Measurements from ENCODE around the gene LUC7L.

GRCh38 chr16:180681-181564 is 48.3 kb downstream of the LUC7L start:
- TF ChIP-seq, protein P1, sequence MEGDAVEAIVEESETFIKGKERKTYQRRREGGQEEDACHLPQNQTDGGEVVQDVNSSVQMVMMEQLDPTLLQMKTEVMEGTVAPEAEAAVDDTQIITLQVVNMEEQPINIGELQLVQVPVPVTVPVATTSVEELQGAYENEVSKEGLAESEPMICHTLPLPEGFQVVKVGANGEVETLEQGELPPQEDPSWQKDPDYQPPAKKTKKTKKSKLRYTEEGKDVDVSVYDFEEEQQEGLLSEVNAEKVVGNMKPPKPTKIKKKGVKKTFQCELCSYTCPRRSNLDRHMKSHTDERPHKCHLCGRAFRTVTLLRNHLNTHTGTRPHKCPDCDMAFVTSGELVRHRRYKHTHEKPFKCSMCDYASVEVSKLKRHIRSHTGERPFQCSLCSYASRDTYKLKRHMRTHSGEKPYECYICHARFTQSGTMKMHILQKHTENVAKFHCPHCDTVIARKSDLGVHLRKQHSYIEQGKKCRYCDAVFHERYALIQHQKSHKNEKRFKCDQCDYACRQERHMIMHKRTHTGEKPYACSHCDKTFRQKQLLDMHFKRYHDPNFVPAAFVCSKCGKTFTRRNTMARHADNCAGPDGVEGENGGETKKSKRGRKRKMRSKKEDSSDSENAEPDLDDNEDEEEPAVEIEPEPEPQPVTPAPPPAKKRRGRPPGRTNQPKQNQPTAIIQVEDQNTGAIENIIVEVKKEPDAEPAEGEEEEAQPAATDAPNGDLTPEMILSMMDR (IDR thresholded peaks at IDR 0.05; ENCODE audit: insufficient read depth, low read depth, low read length): no peak
- no peak for TF ChIP-seq EZH2 (IDR thresholded peaks at IDR 0.05; ENCODE audit: insufficient read depth, low read length)
